GM12878 (cell line): Measurements from ENCODE around the gene NOC4L. TPM values are rescaled to one million over a fixed set of nuclear protein-coding genes. Genes with fewer than 3 reads are reported as not detected.

ENCODE experiments used
- ATAC-seq: fragments of 200-7000 bp; cut with Tn5 transposase; 3 replicates; pipeline ENCODE4 v1.9.1; 2020; ENCODE audit warnings: mild to moderate bottlenecking, moderate library complexity
- BruUV-seq: library from RNA; stranded (reverse); fragments of 400-500 nt; replicated peaks from 2 replicates; lab custom pipeline; 2021; lab: Mats Ljungman, UMichigan
- CTCF ChIA-PET: fragments of 300-600 bp; sonication (Branson Sonifier 250); formaldehyde crosslinking; extraction: SDS; loops from one replicate; lab custom pipeline; 2021; ENCODE audit warnings: inconsistent platforms; lab: Yijun Ruan, JAX
- POLR2A ChIA-PET: fragments of 350-600 bp; formaldehyde crosslinking; extraction: SDS; loops from one replicate; lab custom pipeline; 2021; ENCODE audit warnings: inconsistent platforms; lab: Charles Lee
- RAD21 ChIA-PET: fragments of 300-600 bp; sonication (Branson Sonifier 250); formaldehyde crosslinking; loops from one replicate; lab custom pipeline; 2023; ENCODE audit warnings: antibody characterized with exemption; ENCODE audit not compliant: unreplicated experiment; lab: Charles Lee
- SMC1A ChIA-PET: fragments of 300-600 bp; sonication (Branson Sonifier 250); formaldehyde crosslinking; loops from one replicate; lab custom pipeline; 2023; ENCODE audit not compliant: unreplicated experiment, uncharacterized antibody; lab: Charles Lee
- DNase-seq: peaks from one replicate; pipeline ENCODE4 v3.0.0-alpha.2; 2011; ENCODE audit warnings: low read depth, low spot score
- FAIRE-seq: peaks from 3 replicates; lab custom pipeline; 2011; peaks lifted over from hg19 to GRCh38; lab: Jason Lieb, UNC
- H2AFZ ChIP-seq: 2 replicates; pipeline ENCODE4 v1.6.0; 2011; ENCODE audit warnings: low read depth, low read length, control low read depth; ENCODE audit not compliant: control insufficient read depth
- H3K27ac ChIP-seq: 2 replicates; pipeline ENCODE4 v1.5.1; 2011; ENCODE audit warnings: control low read depth; ENCODE audit not compliant: control insufficient read depth, insufficient read depth
- H3K27me3 ChIP-seq, 2 experiments: replicated peaks in 1 of 2; 2 replicates each; pipeline versions ENCODE4 v1.6.0 to v1.6.1; 2011; ENCODE audit warnings: low read length in 1 of 2; ENCODE audit not compliant: control insufficient read depth in 2 of 2, insufficient read depth in 2 of 2
- H3K36me3 ChIP-seq, 2 experiments: 2 replicates each; pipeline ENCODE4 v1.5.1; 2011; ENCODE audit warnings: low read length in 1 of 2; ENCODE audit not compliant: control insufficient read depth in 2 of 2, insufficient read depth in 2 of 2
- H3K4me1 ChIP-seq: 2 replicates; pipeline ENCODE4 v1.6.1; 2011; ENCODE audit warnings: mild to moderate bottlenecking, low read length, moderate library complexity, mixed read lengths; ENCODE audit not compliant: control insufficient read depth, insufficient read depth
- H3K4me2 ChIP-seq: 2 replicates; pipeline ENCODE4 v1.6.0; 2011; ENCODE audit warnings: control low read depth; ENCODE audit not compliant: control insufficient read depth, insufficient read depth
- H3K4me3 ChIP-seq: fragments of 200-600 bp; sonication (generic); 2 replicates; pipeline ENCODE4 v1.5.1; 2016
- H3K79me2 ChIP-seq: 2 replicates; pipeline ENCODE4 v1.6.0; 2011; ENCODE audit warnings: low read length; ENCODE audit not compliant: control insufficient read depth, insufficient read depth
- H3K9ac ChIP-seq: 2 replicates; pipeline ENCODE4 v1.8.0; 2011; ENCODE audit warnings: low read length, control low read depth, mixed read lengths; ENCODE audit not compliant: control insufficient read depth, insufficient read depth
- H3K9me3 ChIP-seq: replicated peaks from 3 replicates; pipeline ENCODE4 v1.5.1; 2011; ENCODE audit warnings: mild to moderate bottlenecking, low read length; ENCODE audit not compliant: control insufficient read depth, insufficient read depth
- H4K20me1 ChIP-seq: 2 replicates; pipeline ENCODE4 v1.6.0; 2011; ENCODE audit not compliant: control insufficient read depth, insufficient read depth
- ASH2L ChIP-seq: fragments of 300-600, 200-600 bp; sonication (generic); IDR thresholded peaks from 2 replicates; pipeline ENCODE4 v1.6.1; 2017; ENCODE audit warnings: low read depth, mild to moderate bottlenecking, borderline replicate concordance
- EP300 ChIP-seq, 2 experiments: fragments of 150-350 bp in 1 of 2; IDR thresholded peaks; 2 replicates each; pipeline ENCODE4 v1.6.1; 2011 to 2012; ENCODE audit warnings: low read depth in 2 of 2, low read length in 2 of 2, borderline replicate concordance in 1 of 2, improper control_type of control experiment in 1 of 2, inconsistent platforms in 1 of 2; ENCODE audit not compliant: control insufficient read depth in 1 of 2
- ESRRA ChIP-seq: IDR thresholded peaks from 2 replicates; pipeline ENCODE4 v1.6.1; 2012; ENCODE audit warnings: mild to moderate bottlenecking, low read length, improper control_type of control experiment
- ETV6 ChIP-seq, 2 experiments: fragments of 450-650 bp in 1 of 2; IDR thresholded peaks in 1 of 2; conservative IDR thresholded peaks in 1 of 2; 2 replicates each; pipeline ENCODE4 v1.6.1; 2014; ENCODE audit warnings: antibody characterized with exemption in 1 of 2, borderline replicate concordance in 1 of 2, low read depth in 1 of 2, mild to moderate bottlenecking in 1 of 2, moderate library complexity in 1 of 2
- HCFC1 ChIP-seq: fragments of 150-350 bp; IDR thresholded peaks from 2 replicates; pipeline ENCODE4 v1.6.1; 2014; ENCODE audit warnings: low read length
- HDAC6 ChIP-seq: fragments of 200-600 bp; sonication (generic); IDR thresholded peaks from one replicate; pipeline ENCODE4 v1.8.0; 2017; ENCODE audit warnings: antibody characterized with exemption; ENCODE audit not compliant: unreplicated experiment
- HSF1 ChIP-seq: fragments of 150-350 bp; IDR thresholded peaks from 2 replicates; pipeline ENCODE4 v1.6.1; 2014; ENCODE audit warnings: mild to moderate bottlenecking, low read depth, low read length
- MTA3 ChIP-seq: IDR thresholded peaks from 2 replicates; pipeline ENCODE4 v1.6.1; 2012; ENCODE audit warnings: low read length, inconsistent platforms, borderline replicate concordance
- NFYB ChIP-seq: IDR thresholded peaks from 2 replicates; pipeline ENCODE4 v1.6.1; 2011; ENCODE audit warnings: low read depth, mild to moderate bottlenecking, low read length, improper control_type of control experiment, moderate library complexity; ENCODE audit not compliant: insufficient read depth
- REST ChIP-seq: IDR thresholded peaks from 2 replicates; pipeline ENCODE4 v1.6.1; 2012; ENCODE audit warnings: mild to moderate bottlenecking, low read depth, low read length
- WGBS: methylation state at CpG from one replicate; pipeline ENCODE4 v1.1.6; 2016; ENCODE audit warnings: low lambda C conversion rate; ENCODE audit not compliant: insufficient replicate concordance, insufficient coverage; ENCODE audit errors: missing lambda C conversion rate; 5-methylcytosine and 5-hydroxymethylcytosine counted together
- in situ Hi-C: fragments of 300-500 bp; cut with MboI; formaldehyde crosslinking; loops from 9 replicates; pipeline ENCODE4 v1.14.3; 2018; ENCODE audit warnings: mixed read lengths
- intact Hi-C: fragments of 100-400 bp; cut with micrococcal nuclease; formaldehyde crosslinking; loops from one replicate; pipeline ENCODE4 v1.14.2; 2022; ENCODE audit not compliant: unreplicated experiment
- polyA plus RNA-seq, 11 experiments: library from polyadenylated mRNA; depleted of rRNA in 4 of 11; unstranded in 6 of 11; stranded (reverse) in 5 of 11; fragments of >200 nt; fragmentation: Nextera tagmentation in 4 of 11; fragmentation: Illumina TruSeq in 1 of 11; extraction: Ambion mirVana in 4 of 11; extraction: Trizol in 1 of 11; gene quantifications; 1 replicate in 1 of 11; 2 replicates in 10 of 11; pipeline versions ENCODE4 v1.2.1 to v1.2.3, GENCODE V29; 2011 to 2016; ENCODE audit warnings: inconsistent platforms in 2 of 11, missing spikeins in 2 of 11, low read depth in 1 of 11
- total RNA-seq, 4 experiments: library from RNA; depleted of rRNA in 3 of 4; stranded (reverse); fragments of >200 nt in 3 of 4; fragmentation: Illumina TruSeq in 1 of 4; extraction: Trizol in 1 of 4; gene quantifications; 2 replicates each; pipeline versions ENCODE4 v1.2.1 to v1.2.3, GENCODE V29; 2013 to 2021

NOC4L gene
- total and polyA plus RNA-seq, 10 of the 15 experiments (the other 5 are each of a cell fraction or from before 2014, with no cell fraction given): 0.72 to 68.2 (median 15.2) TPM

GRCh38 chr12:132116709-132117557 is 27.3 kb upstream of the NOC4L start:
- RAD21 ChIA-PET: no interaction called here
- Histone ChIP-seq H3K36me3 (peaks cover 6 to 17% of the 10 kb centered on the region in 2 experiments; a peak in 3 of 4 replicates), H3K4me2 (no peak overlapping the region), H3K79me2 (no peaks in the 10 kb centered on the region), H3K9me3 (no peaks in the 10 kb centered on the region), H3K4me1 (no peaks in the 10 kb centered on the region), H3K27ac (no peak overlapping the region), H3K4me3 (no peak overlapping the region), H3K9ac (no peak overlapping the region), H4K20me1 (no peaks in the 10 kb centered on the region), H3K27me3 (no peaks in the 10 kb centered on the region), H2AFZ (no peak overlapping the region)
- POLR2A ChIA-PET: no interaction called here
- intact Hi-C loops: no loop called here
- CTCF ChIA-PET: no interaction called here
- BruUV-seq: no TSS peak
- in situ Hi-C loops: no loop called here
- ATAC-seq (no peak), FAIRE-seq (no peak), DNase-seq (no peak)
- WGBS: 97% methylated on average over 54 of the region's 58 CpGs
- 0 out of 2 replicates have a peak, but pooled peaks have one; percentile 25 for TF ChIP-seq NFYB
- no peak for TF ChIP-seq HDAC6
- SMC1A ChIA-PET: no interaction called here

- ATAC-seq (no peak; the same call in 2 of the 3 replicates), DNase-seq (no peak), FAIRE-seq (no peak)
- Histone ChIP-seq H3K27ac (no peak overlapping the region), H3K9ac (no peak overlapping the region), H3K4me2 (no peak overlapping the region), H3K4me1 (no peaks in the 10 kb centered on the region), H3K4me3 (no peak overlapping the region), H3K36me3 (peaks cover 6 to 17% of the 10 kb centered on the region in 2 experiments; a peak in 3 of 4 replicates), H3K27me3 (no peaks in the 10 kb centered on the region), H3K79me2 (no peaks in the 10 kb centered on the region), H2AFZ (no peak overlapping the region), H3K9me3 (no peaks in the 10 kb centered on the region), H4K20me1 (no peaks in the 10 kb centered on the region)
- intact Hi-C loops (no loop called here), in situ Hi-C loops (no loop called here)
- RAD21 ChIA-PET: no interaction called here
- CTCF ChIA-PET: no interaction called here
- SMC1A ChIA-PET: no interaction called here
- POLR2A ChIA-PET: no interaction called here
- BruUV-seq: no TSS peak
- 84% methylated on average over 10 of the region's 10 CpGs for WGBS
- TF ChIP-seq HCFC1 (no peak), MTA3 (no peak), HSF1 (no peak), ETV6 (conservative IDR thresholded peaks at IDR 0.05 in 1 of 2, IDR thresholded peaks at IDR 0.05 in 1 of 2; ENCODE audit: borderline replicate concordance in 1 of 2, low read depth in 1 of 2) (no peak), ASH2L (no peak), EP300 (IDR thresholded peaks at IDR 0.05; ENCODE audit: borderline replicate concordance in 1 of 2, control insufficient read depth in 1 of 2, low read depth in 2 of 2, low read length in 2 of 2) (no peak), REST (no peak), ESRRA (no peak)
These were observed 26.7 kb upstream of the NOC4L start for GRCh38 chr12:132117558-132117875.
